Keratinocyte (primary cell): ENCODE results near the gene SELENOV. TPM values are rescaled to one million over a fixed set of nuclear protein-coding genes. Genes with fewer than 3 reads are reported as not detected.

ENCODE experiments used
- DNase-seq: peaks from one replicate; pipeline ENCODE4 v3.0.0-alpha.2; 2011; ENCODE audit warnings: low read depth, missing footprints, low spot score
- FAIRE-seq: peaks from 2 replicates; lab custom pipeline; 2011; peaks lifted over from hg19 to GRCh38; lab: Jason Lieb, UNC
- H2AFZ ChIP-seq: 2 replicates; pipeline ENCODE4 v1.6.0; 2012; ENCODE audit warnings: low read length, control low read depth, inconsistent platforms; ENCODE audit not compliant: control insufficient read depth
- H3K27ac ChIP-seq: 2 replicates; pipeline ENCODE4 v1.5.1; 2011; ENCODE audit warnings: low read length; ENCODE audit not compliant: control insufficient read depth, insufficient read depth
- H3K27me3 ChIP-seq: 3 replicates; pipeline ENCODE4 v1.6.0; 2011; ENCODE audit warnings: low read length; ENCODE audit not compliant: control insufficient read depth, insufficient read depth; ENCODE audit errors: extremely low read depth
- H3K36me3 ChIP-seq, 2 experiments: 2 replicates in 1 of 2; 3 replicates in 1 of 2; pipeline ENCODE4 v1.5.1; 2011; ENCODE audit warnings: low read length in 2 of 2, mild to moderate bottlenecking in 1 of 2; ENCODE audit not compliant: control insufficient read depth in 2 of 2, insufficient read depth in 2 of 2; ENCODE audit errors: extremely low read depth in 1 of 2
- H3K4me1 ChIP-seq: 3 replicates; pipeline ENCODE4 v1.5.1; 2011; ENCODE audit warnings: low read length; ENCODE audit not compliant: control insufficient read depth, insufficient read depth; ENCODE audit errors: extremely low read depth
- H3K4me2 ChIP-seq: 3 replicates; pipeline ENCODE4 v1.6.0; 2011; ENCODE audit warnings: low read depth, low read length; ENCODE audit not compliant: control insufficient read depth, insufficient read depth; ENCODE audit errors: extremely low read depth
- H3K4me3 ChIP-seq, 3 experiments: fragments of 200-600 bp in 1 of 3; sonication (generic) in 1 of 3; 2 replicates in 2 of 3; 3 replicates in 1 of 3; pipeline ENCODE4 v1.5.1; 2011 to 2016; ENCODE audit warnings: low read length in 3 of 3, mild to moderate bottlenecking in 3 of 3, control low read depth in 2 of 3, inconsistent platforms in 1 of 3, low read depth in 1 of 3, mixed read lengths in 1 of 3, mixed run types in 1 of 3, moderate library complexity in 1 of 3; ENCODE audit not compliant: control insufficient read depth in 2 of 3, insufficient read depth in 2 of 3; ENCODE audit errors: extremely low read depth in 1 of 3
- H3K79me2 ChIP-seq: 2 replicates; pipeline ENCODE4 v1.6.0; 2012; ENCODE audit warnings: low read length; ENCODE audit not compliant: control insufficient read depth, insufficient read depth
- H3K9ac ChIP-seq: 3 replicates; pipeline ENCODE4 v1.6.0; 2011; ENCODE audit warnings: low read length; ENCODE audit not compliant: control insufficient read depth, insufficient read depth; ENCODE audit errors: extremely low read depth
- H3K9me1 ChIP-seq: 3 replicates; pipeline ENCODE4 v1.6.0; 2011; ENCODE audit warnings: low read length; ENCODE audit not compliant: control insufficient read depth, insufficient read depth; ENCODE audit errors: extremely low read depth
- H3K9me3 ChIP-seq: 2 replicates; pipeline ENCODE4 v1.5.1; 2012; ENCODE audit warnings: low read depth, low read length; ENCODE audit not compliant: control insufficient read depth
- H4K20me1 ChIP-seq: 3 replicates; pipeline ENCODE4 v1.6.0; 2011; ENCODE audit warnings: low read length; ENCODE audit not compliant: control insufficient read depth, insufficient read depth; ENCODE audit errors: extremely low read depth
- EZH2 ChIP-seq: IDR thresholded peaks from one replicate; pipeline ENCODE4 v1.6.1; 2012; ENCODE audit warnings: inconsistent platforms, mild to moderate bottlenecking, low read length, moderate library complexity
- dilution Hi-C: fragments of 300-500 bp; cut with MboI; formaldehyde crosslinking; loops from one replicate; pipeline ENCODE4 v1.7.0; 2020; ENCODE audit warnings: low sequenced_read_pairs; ENCODE audit not compliant: extremely low pct_ligation_motif_present
- polyA plus RNA-seq, 5 experiments: library from polyadenylated mRNA; depleted of rRNA in 3 of 5; stranded (reverse) in 3 of 5; stranded (forward) in 1 of 5; unstranded in 1 of 5; fragments of >200 nt; gene quantifications; 1 replicate in 1 of 5; 2 replicates in 3 of 5; 3 replicates in 1 of 5; pipeline versions ENCODE4 v1.2.1 to v1.2.3, GENCODE V29; 2011 to 2012; ENCODE audit warnings: missing spikeins in 2 of 5, low read depth in 1 of 5, low replicate concordance in 1 of 5
- TF ChIP-seq, protein P1 (sequence below), 3 experiments: IDR thresholded peaks in 1 of 3; conservative IDR thresholded peaks in 1 of 3; optimal IDR thresholded peaks in 1 of 3; 2 replicates in 2 of 3; 3 replicates in 1 of 3; pipeline versions ENCODE3 to v1.5.1; 2011; ENCODE audit warnings: low read length in 3 of 3, mild to moderate bottlenecking in 3 of 3, moderate library complexity in 2 of 3, control low read depth in 1 of 3, inconsistent platforms in 1 of 3; ENCODE audit not compliant: insufficient read depth in 2 of 3; ENCODE audit errors: extremely low read depth in 1 of 3

The SELENOV gene
- polyA plus RNA-seq, 1 donor (not counting 4 experiments of a cell fraction or from before 2014, with no cell fraction given) = not detected

DNA sequence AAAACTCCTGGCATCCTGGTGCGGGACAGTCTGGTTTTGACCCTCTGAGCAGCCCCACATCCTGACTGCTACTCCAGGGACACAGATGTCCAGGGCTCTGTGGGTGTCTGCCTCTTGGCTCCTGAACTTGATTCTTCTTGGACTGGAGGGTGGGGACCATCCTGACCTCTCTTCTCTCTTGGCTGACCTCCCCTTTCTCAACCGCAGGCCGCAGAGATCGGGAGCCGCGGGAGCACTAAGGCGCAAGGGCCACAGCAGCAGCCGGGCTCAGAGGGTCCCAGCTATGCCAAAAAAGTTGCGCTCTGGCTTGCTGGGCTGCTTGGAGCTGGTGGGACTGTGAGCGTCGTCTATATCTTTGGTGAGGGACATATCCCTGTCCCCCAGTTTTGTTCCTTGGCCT lies 33.3 kb upstream of the SELENOV start:
- Histone ChIP-seq H3K79me2 (peaks cover 32% of the 10 kb centered on the region), H3K4me1 (peaks cover 16% of the 10 kb centered on the region), H3K4me2 (peak overlapping the region; percentile 99), H3K4me3 (peak overlapping the region; percentile 81 to 89 (median 83)), H2AFZ (no peak overlapping the region), H3K9ac (peak overlapping the region; percentile 99), H3K27ac (peak overlapping the region; percentile 94), H3K36me3 (peaks cover 20 to 31% of the 10 kb centered on the region in 2 experiments), H3K27me3 (no peaks in the 10 kb centered on the region), H4K20me1 (peaks cover 3% of the 10 kb centered on the region), H3K9me3 (no peaks in the 10 kb centered on the region), H3K9me1 (no peaks in the 10 kb centered on the region)
- dilution Hi-C loops = no loop called here
- no peak for FAIRE-seq
- DNase-seq = no peak
- TF ChIP-seq EZH2 = no peak
- TF ChIP-seq, protein P1, sequence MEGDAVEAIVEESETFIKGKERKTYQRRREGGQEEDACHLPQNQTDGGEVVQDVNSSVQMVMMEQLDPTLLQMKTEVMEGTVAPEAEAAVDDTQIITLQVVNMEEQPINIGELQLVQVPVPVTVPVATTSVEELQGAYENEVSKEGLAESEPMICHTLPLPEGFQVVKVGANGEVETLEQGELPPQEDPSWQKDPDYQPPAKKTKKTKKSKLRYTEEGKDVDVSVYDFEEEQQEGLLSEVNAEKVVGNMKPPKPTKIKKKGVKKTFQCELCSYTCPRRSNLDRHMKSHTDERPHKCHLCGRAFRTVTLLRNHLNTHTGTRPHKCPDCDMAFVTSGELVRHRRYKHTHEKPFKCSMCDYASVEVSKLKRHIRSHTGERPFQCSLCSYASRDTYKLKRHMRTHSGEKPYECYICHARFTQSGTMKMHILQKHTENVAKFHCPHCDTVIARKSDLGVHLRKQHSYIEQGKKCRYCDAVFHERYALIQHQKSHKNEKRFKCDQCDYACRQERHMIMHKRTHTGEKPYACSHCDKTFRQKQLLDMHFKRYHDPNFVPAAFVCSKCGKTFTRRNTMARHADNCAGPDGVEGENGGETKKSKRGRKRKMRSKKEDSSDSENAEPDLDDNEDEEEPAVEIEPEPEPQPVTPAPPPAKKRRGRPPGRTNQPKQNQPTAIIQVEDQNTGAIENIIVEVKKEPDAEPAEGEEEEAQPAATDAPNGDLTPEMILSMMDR (optimal IDR thresholded peaks at IDR 0.05 in 1 of 3, IDR thresholded peaks at IDR 0.05 in 1 of 3, conservative IDR thresholded peaks at IDR 0.05 in 1 of 3; ENCODE audit: extremely low read depth in 1 of 3, insufficient read depth in 2 of 3, low read length in 3 of 3) = no peak

DNA sequence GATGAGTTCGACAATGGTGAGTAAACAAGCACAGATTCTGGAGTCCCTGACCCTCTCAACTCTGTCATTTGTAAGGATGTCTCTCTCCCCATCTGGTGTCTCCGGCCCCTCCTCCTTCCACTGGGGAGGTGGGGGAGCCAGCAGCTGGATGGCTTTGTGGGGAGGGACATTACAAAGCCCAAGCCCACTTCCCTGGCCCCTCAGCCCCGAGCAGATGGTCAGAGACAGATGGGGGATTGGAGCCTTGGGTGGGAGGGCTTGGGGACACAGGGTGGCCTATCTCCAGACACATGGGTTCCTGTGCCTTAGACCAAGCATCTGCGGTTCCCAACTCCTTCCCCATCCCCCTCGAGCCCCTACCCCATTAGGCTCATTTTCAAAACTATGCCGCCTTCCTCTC lies 31.8 kb upstream of the SELENOV start:
- Histone ChIP-seq H3K27ac (no peak overlapping the region), H3K9me3 (no peaks in the 10 kb centered on the region), H3K79me2 (peaks cover 33% of the 10 kb centered on the region), H3K4me3 (no peak overlapping the region), H3K4me1 (peaks cover 16% of the 10 kb centered on the region), H2AFZ (no peak overlapping the region), H3K27me3 (no peaks in the 10 kb centered on the region), H3K9me1 (no peaks in the 10 kb centered on the region), H4K20me1 (peaks cover 3% of the 10 kb centered on the region), H3K4me2 (no peak overlapping the region), H3K36me3 (peaks cover 24 to 35% of the 10 kb centered on the region in 2 experiments), H3K9ac (no peak overlapping the region)
- no peak for TF ChIP-seq EZH2
- TF ChIP-seq, protein P1 (optimal IDR thresholded peaks at IDR 0.05 in 1 of 3, IDR thresholded peaks at IDR 0.05 in 1 of 3, conservative IDR thresholded peaks at IDR 0.05 in 1 of 3; ENCODE audit: extremely low read depth in 1 of 3, insufficient read depth in 2 of 3, low read length in 3 of 3) = no peak
- FAIRE-seq = no peak
- dilution Hi-C loops = no loop called here
- DNase-seq = no peak
